CD4-positive, alpha-beta T cell treated with Interleukin-2 at 100 ng/mL for 4 hours (primary cell): ENCODE data around the gene RPUSD2.

ENCODE experiments used
- DNase-seq: peaks from one replicate; pipeline ENCODE4 v3.0.0-alpha.2; 2020; ENCODE audit warnings: low spot score

Gene RPUSD2

GRCh38 chr15:40623361-40623760, 54.3 kb downstream of the RPUSD2 start:
- DNase-seq, result no peak
